ENCODE results near the gene KLHL14.

- TF ChIP-seq CTCF (IDR thresholded peaks at IDR 0.05): no peak
- no peak for TF ChIP-seq POLR2A (IDR thresholded peaks at IDR 0.05)
- no peak for TF ChIP-seq POLR2AphosphoS5 (IDR thresholded peaks at IDR 0.05)
These were observed 32.5 kb upstream of the KLHL14 start for GRCh38 chr18:32805354-32805753.

Measured in breast epithelium (tissue), 3 donors.